ENCODE measurements around the gene TMEM266.

- TF ChIP-seq SUZ12 (IDR thresholded peaks at IDR 0.05) (no peak), BHLHE40 (IDR thresholded peaks at IDR 0.05; ENCODE audit: borderline replicate concordance) (no peak), FOXM1 (IDR thresholded peaks at IDR 0.05; ENCODE audit: borderline replicate concordance) (no peak), TARDBP (IDR thresholded peaks at IDR 0.05) (no peak), HDGF (IDR thresholded peaks at IDR 0.05; ENCODE audit: borderline replicate concordance) (no peak), ZNF384 (IDR thresholded peaks at IDR 0.05) (no peak), PKNOX1 (IDR thresholded peaks at IDR 0.05) (no peak), NFRKB (IDR thresholded peaks at IDR 0.05) (no peak), ELF4 (IDR thresholded peaks at IDR 0.05) (no peak), SP1 (IDR thresholded peaks at IDR 0.05) (no peak), ARNT (IDR thresholded peaks at IDR 0.05) (no peak), FOXK2 (IDR thresholded peaks at IDR 0.05) (no peak)
Measured at GRCh38 chr15:76236350-76236749, 176.6 kb downstream of the TMEM266 start.
